GM23248 (cell line): ENCODE measurements around the gene MAP3K21.

Experiments used
- EZH2 ChIP-seq: fragments of 200-600 bp; sonication (generic); IDR thresholded peaks from 2 replicates; pipeline ENCODE4 v1.6.1; 2018; ENCODE audit warnings: antibody characterized with exemption, mild to moderate bottlenecking; ENCODE audit not compliant: insufficient read depth, poor library complexity, severe bottlenecking
- EZH2phosphoT487 ChIP-seq: fragments of 200-600 bp; sonication (generic); IDR thresholded peaks from 2 replicates; pipeline ENCODE4 v1.6.1; 2018; ENCODE audit warnings: antibody characterized with exemption, moderate library complexity, mild to moderate bottlenecking, low read depth; ENCODE audit not compliant: insufficient read depth

- TF ChIP-seq EZH2 (no peak), EZH2phosphoT487 (no peak)
Observed at GRCh38 chr1:233293556-233294446, 33.7 kb upstream of the MAP3K21 start.
